NAMALWA (cell line): ENCODE measurements around the gene KPTN.

Experiments used
- DNase-seq: peaks from one replicate; pipeline ENCODE4 v3.0.0-alpha.2; 2015; ENCODE audit warnings: low spot score

The KPTN gene

GRCh38 chr19:47508721-47509120, 24.7 kb upstream of the KPTN start:
- no peak for DNase-seq

GRCh38 chr19:47507924-47508553, 24.0 kb upstream of the KPTN start:
- no peak for DNase-seq

- no peak for DNase-seq
Measured at GRCh38 chr19:47507012-47507411, 23.0 kb upstream of the KPTN start.

DNA sequence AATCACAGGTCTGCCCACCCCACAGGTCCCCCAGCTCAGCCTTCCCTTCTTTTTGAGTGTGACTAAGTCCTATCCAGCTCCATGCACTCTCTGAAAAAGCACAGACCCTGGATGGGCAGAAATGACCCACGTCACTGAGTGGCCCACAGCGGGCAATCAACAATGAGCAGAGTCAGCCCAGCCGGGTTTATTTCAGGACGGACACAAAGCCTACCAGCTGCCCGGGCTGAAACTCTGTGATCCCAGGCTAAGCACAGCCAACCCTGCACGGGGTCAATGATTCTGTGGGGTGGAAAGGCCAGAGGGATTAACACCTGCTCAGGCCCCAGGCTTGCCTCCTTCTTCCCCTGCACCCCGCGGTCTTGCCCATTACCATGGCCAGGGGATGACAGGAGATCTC, 22.4 kb upstream of the KPTN start:
- DNase-seq: no peak

DNA sequence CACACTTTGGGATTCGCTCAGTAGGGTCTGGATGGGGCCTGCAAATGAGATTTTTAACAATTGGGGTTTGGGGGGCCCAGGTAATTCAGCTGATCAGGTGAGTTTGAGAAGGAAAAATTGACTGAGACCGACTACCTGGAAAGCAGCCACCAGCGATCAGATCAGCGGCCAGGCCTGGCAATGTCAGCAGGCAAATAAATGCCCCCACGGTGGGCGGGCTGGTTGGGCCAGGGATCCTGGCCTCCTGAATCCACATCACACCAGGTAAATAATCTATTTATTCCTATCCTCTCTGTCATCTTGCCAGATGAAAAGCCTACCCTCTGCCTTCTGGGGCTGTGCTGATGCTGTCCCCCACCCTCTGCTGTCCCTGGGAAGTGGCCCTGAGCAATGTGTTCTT, 21.5 kb upstream of the KPTN start:
- no peak for DNase-seq

DNA sequence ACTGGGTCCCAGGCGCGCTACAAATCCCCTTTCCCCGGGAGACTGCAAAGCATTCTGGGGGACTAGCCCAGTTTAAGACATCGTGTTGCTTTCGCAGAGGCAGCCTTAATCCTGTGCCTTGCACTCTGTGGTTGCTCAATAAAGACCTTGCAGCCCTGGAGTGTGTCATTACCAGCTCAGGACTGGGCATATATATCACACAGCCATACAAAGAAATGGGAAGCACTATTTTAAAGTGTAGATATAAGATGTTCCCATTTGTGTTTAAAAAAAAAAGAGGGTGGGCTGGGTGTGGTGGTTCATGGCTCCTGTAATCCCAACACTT, 19.8 kb upstream of the KPTN start:
- no peak for DNase-seq

GRCh38 chr19:47503130-47503825, 19.3 kb upstream of the KPTN start:
- DNase-seq: no peak

DNA sequence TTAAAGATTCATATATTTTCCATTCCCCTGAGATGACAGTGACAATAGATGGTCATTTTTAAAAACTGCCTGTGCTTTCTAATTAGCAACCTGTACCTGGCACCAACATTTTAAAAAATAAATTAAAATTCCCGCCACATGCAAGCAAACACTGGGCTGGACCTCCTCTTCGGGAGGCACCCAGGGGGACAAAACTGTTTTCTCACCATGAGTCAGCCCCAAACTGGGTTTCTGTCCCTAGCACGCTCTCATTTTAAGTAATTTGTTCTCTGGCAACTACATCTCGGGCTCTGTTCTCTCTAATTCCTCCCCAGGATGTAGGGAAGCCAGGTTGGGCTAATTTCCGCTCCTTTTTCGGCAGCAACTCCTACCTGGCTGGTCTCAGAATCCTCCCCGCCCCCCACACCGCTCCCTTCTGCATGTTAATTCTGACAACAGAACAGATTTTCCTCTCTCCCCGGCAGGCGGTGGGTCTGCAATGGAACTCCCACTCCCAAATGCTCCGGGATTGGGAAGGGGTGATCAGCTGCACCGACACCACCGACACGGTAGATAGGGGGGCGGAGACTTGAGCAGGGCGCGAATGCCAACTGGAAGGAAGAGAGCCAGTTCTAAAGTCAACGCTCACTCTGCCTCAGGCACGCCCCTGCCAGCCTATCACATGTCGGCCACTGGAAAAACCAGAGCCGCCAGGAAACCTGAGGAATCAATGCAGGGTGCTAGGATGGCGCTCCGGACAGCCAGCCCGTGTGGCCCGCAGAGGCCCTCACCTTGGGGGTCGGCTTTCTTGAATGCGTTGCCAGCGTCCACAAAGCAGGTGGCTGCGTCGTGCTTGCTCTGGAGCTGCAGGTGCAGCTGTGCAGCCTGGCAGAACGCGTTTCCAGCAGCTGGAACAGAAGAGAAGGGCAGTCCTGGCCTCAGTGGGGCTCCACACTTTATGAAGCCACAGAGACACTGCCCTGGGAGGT, 16.1 kb upstream of the KPTN start:
- no peak for DNase-seq

DNA sequence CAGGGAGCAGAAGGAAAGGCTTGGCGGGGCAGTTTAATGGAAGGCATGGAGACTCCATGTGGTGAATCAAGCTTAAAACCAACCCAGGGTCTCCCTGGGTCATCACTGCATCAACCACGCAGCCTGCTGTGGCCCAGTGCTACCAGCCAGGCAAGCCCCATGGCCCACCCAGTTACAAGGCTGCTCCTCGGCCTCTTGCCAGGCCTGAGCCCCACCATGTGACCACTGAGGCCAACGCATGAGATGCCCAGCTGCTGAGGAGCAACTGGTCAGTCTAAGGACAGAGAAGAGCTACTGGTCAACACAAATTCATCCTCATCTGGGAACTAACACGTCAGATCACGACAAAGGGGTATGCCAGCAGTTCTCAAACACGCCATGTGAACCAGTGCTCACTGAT, 15.4 kb upstream of the KPTN start:
- no peak for DNase-seq

- DNase-seq: no peak
Measured at GRCh38 chr19:47498561-47498960, 14.5 kb upstream of the KPTN start.

GRCh38 chr19:47497821-47498520, 14.0 kb upstream of the KPTN start:
- no peak for DNase-seq

DNA sequence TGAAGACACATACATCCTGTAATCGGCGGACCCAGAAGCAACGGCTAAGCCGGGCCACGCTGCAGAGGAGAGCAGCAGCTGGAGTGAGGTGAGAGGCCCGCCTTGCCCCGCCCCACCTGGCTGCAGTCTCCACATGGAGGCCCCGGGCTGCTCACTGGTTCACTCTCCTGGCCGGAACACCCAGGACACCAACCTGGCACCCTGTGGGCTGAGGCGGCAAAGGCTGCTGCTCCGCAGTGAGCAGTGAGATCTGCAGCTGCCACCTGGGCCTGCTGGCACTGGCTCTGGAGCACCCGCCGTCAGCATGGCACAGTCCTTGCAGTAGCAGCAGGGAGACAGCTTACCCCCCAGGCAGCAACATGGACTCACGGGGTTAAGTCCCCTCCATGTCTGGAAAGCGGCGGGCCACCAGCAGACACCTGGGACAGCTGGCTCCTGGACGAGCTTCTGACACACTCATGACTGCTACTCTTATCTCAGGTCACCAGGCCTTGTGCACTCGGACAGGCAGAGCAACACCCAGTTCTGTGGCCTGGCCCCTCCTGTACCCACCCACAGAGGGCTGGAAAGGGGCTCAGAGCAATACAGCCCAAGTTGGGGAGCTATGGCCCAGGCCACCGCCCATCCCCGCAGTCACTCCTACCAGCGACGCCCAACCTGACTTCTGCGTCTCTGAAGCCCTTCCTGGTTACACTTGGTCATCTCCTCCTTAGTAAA, 13.2 kb upstream of the KPTN start:
- no peak for DNase-seq

DNA sequence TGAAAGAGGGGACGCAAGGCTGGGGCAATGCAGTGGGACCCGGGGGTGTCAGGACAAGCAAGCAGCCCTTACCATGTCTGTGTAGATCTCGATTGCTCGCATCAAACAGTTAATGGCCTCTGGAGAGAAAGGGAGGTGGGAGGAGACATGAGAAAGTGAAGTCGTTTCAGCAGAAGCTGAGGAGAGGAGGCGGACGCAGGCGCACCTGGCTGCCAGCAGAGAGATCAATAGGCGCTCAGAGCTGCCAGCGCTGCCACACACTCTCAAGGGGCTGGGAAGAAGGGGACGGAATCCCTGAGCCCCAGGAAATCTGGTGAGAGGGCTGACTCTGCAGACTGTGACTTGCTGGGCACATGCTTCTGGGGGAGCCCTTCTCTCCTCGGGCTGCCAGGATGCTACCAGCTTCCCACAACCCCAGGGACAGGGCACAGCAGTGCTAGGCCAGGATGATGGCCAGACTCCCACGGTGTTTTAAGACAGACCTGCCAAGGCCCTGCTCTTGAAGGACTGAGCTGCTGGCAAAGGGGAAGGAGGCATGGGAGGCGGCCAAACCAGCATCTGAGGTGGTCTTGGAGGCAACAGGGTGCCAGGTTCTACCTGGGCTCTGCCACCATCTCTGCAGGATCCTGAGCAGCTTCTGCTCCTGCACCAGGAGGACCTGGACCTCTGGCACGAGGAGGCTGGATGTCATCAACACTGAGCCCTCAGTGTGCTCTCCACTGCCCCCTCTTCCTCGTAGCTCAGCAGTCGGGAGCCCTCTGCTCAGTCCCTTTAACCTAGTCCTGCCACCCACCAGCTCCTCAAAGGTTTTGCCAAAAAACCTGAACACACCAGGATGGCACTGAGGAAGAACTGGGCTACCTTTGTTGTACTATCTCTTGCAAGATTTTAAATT, 11.7 kb upstream of the KPTN start:
- no peak for DNase-seq

GRCh38 chr19:47494729-47495128, 10.7 kb upstream of the KPTN start:
- no peak for DNase-seq

DNA sequence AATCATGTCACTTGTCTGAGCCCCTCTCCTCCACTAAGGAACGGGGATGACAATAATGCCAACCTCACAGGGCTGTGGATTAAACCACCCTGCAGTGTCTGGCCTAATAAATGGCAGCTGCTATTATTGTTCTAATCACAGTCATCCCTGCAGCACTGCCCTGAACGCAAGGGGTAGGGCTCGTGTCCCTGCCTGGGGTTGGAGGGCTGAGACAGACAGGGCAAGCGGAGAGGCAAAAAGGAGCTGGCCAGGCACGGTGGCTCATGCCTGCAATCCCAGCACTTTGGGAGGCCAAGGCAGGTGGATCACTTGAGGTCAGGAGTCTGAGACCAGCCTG, 10.2 kb upstream of the KPTN start:
- DNase-seq: no peak

DNA sequence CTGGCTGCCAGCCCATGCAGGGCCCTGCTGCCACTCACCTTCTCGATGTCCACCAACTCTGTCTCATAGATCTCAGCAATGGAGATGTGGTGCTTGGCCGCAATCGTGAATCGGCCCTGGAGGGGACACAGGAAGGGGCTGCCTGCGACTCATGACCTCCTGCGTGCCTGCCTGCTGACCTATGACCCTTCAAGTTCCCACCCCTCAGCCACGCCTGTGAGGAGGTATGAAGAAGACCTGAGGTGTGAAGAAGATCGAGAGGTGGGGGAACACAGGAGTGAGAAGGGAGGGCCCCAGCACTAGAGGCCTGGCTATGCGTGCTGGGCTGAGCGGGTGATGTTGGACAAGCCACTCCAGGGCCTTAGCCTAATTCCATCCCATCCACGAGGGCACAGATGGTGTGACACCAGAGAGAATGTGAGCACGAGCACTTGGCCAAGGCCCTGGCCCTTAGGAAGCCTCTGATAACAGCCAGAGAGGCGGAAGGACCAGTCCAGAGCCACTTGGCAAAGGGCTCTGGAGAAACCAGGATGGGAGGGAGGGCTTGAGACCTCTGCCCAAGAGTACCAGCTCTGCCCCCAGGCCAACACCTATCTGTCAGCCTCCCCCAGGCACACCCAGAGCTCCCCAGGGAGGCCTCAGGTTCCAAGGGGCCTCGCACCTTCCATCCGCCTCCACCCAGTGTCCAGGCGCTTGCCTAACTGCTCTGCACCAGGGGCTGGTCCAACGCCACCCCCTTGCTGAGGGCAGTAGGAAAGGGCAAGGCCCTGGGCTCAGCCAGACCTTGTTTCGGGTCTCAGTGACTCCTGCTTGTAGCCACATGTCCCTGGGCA, 9.6 kb upstream of the KPTN start:
- DNase-seq: no peak

- DNase-seq: no peak
Measured at GRCh38 chr19:47492571-47493377, 8.8 kb upstream of the KPTN start.

- DNase-seq: no peak
Measured at GRCh38 chr19:47492137-47492533, 8.1 kb upstream of the KPTN start.
